ENCODE results near the gene CACNA1C. TPM values are rescaled to one million over a fixed set of nuclear protein-coding genes. Genes with fewer than 3 reads are reported as not detected.
A peak's percentile ranks its signal among the peaks of the same experiment; 100 is the strongest.

Gene CACNA1C
- total RNA-seq, 2 donors from 2014 or later = 70.0 to 127 TPM

DNA sequence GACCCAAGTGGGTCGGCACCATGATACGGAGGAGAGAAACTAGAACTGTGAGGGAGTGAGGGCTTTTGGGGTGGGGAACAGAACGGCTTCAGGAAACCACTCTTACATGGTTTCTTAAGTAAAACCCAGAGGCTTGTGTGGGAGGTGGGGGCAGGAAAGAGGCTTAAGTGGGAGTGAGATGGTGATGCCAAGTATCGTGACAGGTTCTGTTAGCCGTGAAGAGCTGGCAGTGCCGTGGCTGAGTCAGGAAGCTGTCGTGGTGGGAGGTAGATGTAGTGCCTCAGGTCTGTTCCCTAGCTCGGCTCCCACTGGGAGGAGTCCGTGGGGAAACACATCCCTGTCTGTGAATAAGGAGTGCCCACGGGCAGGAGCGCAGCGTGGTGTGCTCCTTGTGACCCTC lies 556.2 kb downstream of the CACNA1C start:
- H3K4me1 ChIP-seq (ENCODE audit: control insufficient read depth in 1 of 2, low read depth in 2 of 2) = peaks cover 3 to 13% of the 10 kb centered on the region in 2 donors
- TF ChIP-seq, protein P1, sequence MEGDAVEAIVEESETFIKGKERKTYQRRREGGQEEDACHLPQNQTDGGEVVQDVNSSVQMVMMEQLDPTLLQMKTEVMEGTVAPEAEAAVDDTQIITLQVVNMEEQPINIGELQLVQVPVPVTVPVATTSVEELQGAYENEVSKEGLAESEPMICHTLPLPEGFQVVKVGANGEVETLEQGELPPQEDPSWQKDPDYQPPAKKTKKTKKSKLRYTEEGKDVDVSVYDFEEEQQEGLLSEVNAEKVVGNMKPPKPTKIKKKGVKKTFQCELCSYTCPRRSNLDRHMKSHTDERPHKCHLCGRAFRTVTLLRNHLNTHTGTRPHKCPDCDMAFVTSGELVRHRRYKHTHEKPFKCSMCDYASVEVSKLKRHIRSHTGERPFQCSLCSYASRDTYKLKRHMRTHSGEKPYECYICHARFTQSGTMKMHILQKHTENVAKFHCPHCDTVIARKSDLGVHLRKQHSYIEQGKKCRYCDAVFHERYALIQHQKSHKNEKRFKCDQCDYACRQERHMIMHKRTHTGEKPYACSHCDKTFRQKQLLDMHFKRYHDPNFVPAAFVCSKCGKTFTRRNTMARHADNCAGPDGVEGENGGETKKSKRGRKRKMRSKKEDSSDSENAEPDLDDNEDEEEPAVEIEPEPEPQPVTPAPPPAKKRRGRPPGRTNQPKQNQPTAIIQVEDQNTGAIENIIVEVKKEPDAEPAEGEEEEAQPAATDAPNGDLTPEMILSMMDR (IDR thresholded peaks at IDR 0.05) = no peak
- ATAC-seq (ENCODE audit: insufficient number of reproducible peaks, low FRiP score, low read depth) = no peak
- H3K4me3 ChIP-seq = no peak overlapping the region
- no peaks in the 10 kb centered on the region for H3K9me3 ChIP-seq
- no peaks in the 10 kb centered on the region for H3K27me3 ChIP-seq (replicated peaks; ENCODE audit: insufficient read depth)
- DNase-seq (ENCODE audit: low spot score) = no peak
- no peak overlapping the region for H3K27ac ChIP-seq
- H3K36me3 ChIP-seq = peaks cover 55% of the 10 kb centered on the region

DNA sequence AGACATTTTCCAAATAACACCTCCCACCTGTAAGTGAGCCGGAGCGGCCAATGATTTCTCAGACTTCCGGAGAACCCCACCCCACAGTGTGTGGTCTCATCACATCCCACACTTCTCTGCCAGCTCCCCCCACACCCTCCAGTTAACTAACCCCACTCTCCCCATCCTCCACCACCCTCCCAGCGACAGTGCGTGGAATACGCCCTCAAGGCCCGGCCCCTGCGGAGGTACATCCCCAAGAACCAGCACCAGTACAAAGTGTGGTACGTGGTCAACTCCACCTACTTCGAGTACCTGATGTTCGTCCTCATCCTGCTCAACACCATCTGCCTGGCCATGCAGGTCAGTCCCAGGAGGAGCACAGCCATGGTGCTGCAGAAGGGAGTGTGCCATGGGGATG lies 557.6 kb downstream of the CACNA1C start:
- Histone ChIP-seq H3K4me3 (no peak overlapping the region), H3K4me1 (ENCODE audit: control insufficient read depth in 1 of 2, low read depth in 2 of 2) (peaks cover 6 to 19% of the 10 kb centered on the region in 2 donors), H3K36me3 (peaks cover 45% of the 10 kb centered on the region), H3K9me3 (no peaks in the 10 kb centered on the region), H3K27me3 (replicated peaks; ENCODE audit: insufficient read depth) (no peaks in the 10 kb centered on the region), H3K27ac (no peak overlapping the region)
- TF ChIP-seq, protein P1 (IDR thresholded peaks at IDR 0.05) = no peak
- ATAC-seq (ENCODE audit: insufficient number of reproducible peaks, low FRiP score, low read depth) (no peak), DNase-seq (ENCODE audit: low spot score) (no peak)

DNA sequence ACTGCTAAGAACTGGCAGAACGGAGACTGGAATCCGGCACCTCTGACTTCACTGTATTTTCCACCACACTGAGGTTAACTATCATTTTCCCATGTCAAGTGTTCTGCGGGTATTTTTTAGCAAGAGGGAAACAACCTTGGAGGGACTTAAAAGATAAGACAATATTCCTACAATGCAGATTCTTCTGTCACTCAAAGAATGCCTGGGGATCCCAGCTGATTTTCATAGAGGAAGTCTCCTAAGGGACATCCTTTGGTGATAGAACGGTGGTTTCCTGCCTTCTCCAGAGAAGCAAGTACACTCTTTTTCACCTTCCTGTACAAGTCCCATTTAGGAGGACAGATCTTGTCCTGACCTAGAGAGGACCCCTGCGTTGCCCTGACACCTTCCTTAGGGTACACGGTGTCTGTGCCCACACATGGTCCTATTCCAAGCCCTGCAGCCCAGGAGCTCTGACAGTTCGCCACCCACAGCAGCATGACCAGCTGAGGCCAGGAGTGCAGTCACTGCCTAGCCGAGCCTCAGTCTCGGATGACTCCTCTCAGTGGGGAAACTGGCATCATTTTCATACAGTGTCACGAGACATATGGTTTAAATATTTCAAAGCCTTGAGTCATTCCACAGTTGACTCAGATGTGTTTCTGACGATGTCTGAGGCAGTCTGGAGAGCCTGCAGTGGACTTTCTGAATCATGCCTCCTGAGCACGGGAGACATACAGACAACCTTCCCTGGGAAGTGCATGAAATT lies 560.7 kb downstream of the CACNA1C start:
- Histone ChIP-seq H3K27ac (peak overlapping the region; percentile 73 to 75), H3K27me3 (replicated peaks; ENCODE audit: insufficient read depth) (no peaks in the 10 kb centered on the region), H3K36me3 (peaks cover 49% of the 10 kb centered on the region), H3K9me3 (no peaks in the 10 kb centered on the region), H3K4me1 (ENCODE audit: control insufficient read depth in 1 of 2, low read depth in 2 of 2) (peaks cover 6 to 19% of the 10 kb centered on the region in 2 donors), H3K4me3 (no peak overlapping the region)
- DNase-seq (ENCODE audit: low spot score) (peak; percentile 35), ATAC-seq (ENCODE audit: insufficient number of reproducible peaks, low FRiP score, low read depth) (peak; percentile 86)
- TF ChIP-seq, protein P1 (IDR thresholded peaks at IDR 0.05) = no peak

GRCh38 chr12:2614341-2614740 lies 561.6 kb downstream of the CACNA1C start:
- DNase-seq (ENCODE audit: low spot score) = no peak
- Histone ChIP-seq H3K36me3 (peaks cover 54% of the 10 kb centered on the region), H3K4me1 (ENCODE audit: control insufficient read depth in 1 of 2, low read depth in 2 of 2) (peaks cover 6 to 19% of the 10 kb centered on the region in 2 donors)

DNA sequence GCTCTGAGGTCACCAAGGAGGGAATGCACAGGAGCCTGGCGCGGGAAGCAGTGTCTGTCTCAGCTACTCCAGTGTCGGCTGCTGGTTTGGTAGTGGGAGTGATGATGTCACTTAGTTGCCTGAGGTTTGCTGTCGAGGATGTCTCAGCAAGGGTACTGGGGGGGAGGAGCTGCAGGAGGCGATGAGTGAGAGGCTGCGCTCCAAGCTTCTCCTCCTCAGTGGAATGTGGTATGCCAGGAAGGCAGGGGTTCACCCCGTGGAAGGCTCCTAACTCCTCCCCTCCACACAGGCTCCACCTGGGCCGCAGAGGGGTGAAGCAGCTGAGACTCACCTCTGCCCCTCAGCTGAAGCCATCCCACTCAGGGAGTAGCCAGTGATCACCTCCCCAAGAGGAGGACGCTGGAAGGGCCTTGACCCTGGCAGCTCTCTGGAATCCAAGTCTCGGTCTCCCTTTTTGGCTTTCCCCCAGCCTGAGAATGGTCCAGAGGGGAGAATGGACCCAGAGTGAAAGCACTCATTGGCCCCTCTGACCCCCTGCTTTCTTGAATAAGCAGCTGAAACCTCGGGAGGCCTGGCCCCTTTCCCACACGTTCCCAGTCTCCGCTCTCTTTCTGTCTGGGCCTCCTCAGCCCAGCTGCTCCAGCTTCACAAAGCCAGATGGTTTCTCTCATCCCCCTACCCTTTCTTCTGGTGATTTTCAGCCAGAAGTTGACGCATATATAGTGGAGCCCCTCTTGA lies 563.0 kb downstream of the CACNA1C start:
- peaks cover 6 to 19% of the 10 kb centered on the region in 2 donors for H3K4me1 ChIP-seq (ENCODE audit: control insufficient read depth in 1 of 2, low read depth in 2 of 2)
- H3K4me3 ChIP-seq = no peak overlapping the region
- DNase-seq (ENCODE audit: low spot score) = no peak
- H3K36me3 ChIP-seq = peaks cover 60% of the 10 kb centered on the region
- H3K9me3 ChIP-seq = no peaks in the 10 kb centered on the region
- TF ChIP-seq, protein P1 (IDR thresholded peaks at IDR 0.05) = no peak
- no peak for ATAC-seq (ENCODE audit: insufficient number of reproducible peaks, low FRiP score, low read depth)
- H3K27me3 ChIP-seq (replicated peaks; ENCODE audit: insufficient read depth) = no peaks in the 10 kb centered on the region
- no peak overlapping the region for H3K27ac ChIP-seq

More at GRCh38 chr12:2614341-2614740, 561.6 kb downstream of the CACNA1C start:
- TF ChIP-seq, protein P1 (IDR thresholded peaks at IDR 0.05) = no peak
- Histone ChIP-seq H3K9me3 (no peaks in the 10 kb centered on the region), H3K27ac (peak overlapping the region; percentile 73 to 75), H3K4me3 (no peak overlapping the region), H3K27me3 (replicated peaks; ENCODE audit: insufficient read depth) (no peaks in the 10 kb centered on the region)
- no peak for ATAC-seq (ENCODE audit: insufficient number of reproducible peaks, low FRiP score, low read depth)

Data from thoracic aorta (tissue), 2 donors.